NCI-H1694 treated with DMSO at 0.1 percent for 48 hours (cell line): ENCODE measurements around the gene ANKRD44.
"Not testable (repeated sequence)": the region's sequence is repeated elsewhere in the genome, so short reads cannot be mapped to it uniquely, and the experiment has no call there.

ENCODE experiments used
- DNase-seq: peaks from one replicate; lab custom pipeline; 2025; lab: John Stamatoyannopoulos, UW

The ANKRD44 gene

DNA sequence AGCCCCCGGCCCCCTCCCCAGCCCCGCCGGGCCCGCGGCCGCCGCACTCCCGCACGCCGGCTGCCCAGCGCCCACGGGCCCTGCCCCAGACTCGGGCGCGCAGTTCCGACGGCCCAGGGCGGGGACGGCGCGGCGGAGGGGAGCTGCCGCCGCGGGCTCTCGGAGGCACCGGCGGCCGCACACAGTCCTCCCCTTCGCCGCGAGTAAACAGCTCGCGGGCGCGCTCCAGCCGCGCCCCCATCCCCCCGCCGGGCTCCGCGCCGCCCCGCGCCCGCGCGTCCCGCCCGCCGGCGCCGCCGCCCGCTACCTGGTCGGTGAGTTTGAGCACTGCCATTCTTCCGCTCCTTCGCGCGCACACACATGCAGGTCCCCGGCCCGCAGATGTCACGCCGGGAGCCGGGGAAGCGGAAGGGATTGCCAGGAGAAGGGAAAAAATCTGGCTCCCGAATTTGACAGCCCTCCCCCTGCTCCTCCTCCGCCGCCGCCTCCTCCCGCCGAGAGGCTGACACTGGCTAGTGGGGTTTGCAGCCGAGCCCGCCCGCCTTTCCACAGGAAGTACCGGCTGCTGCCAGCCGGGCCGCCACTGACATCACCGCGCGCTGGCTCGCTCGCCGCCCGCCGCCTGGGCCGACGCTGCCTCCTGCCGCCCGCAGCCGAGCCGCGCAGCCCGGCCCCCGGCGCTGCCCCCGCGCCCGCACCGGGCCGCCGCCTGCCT, at the start of gene ANKRD44:
ANKRD44 (minus strand) TSS at position 510 of the 715 bp plus-strand sequence; CDS start at position 334, 176 bp downstream.
- peak; percentile 76 for DNase-seq

DNA sequence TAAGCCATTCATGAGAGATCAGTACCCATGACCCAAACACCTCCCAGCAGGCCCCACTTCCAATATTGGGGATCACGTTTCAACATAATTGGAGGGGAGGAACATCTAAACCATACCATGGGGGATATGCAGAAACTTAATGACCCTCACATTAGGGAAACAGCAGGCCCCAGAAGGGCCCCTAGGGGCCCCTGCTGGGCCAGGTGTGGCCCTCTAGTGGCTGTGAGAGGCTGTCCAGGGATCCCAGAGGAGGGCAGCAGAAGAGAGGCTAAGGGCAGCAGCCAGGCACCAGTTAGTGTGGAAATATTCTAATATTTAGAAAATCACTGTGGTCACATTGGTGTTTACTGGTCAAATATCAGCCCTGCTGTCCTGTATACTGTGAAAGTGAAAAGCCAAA, 49.3 kb upstream of the ANKRD44 start:
- DNase-seq = no peak

DNA sequence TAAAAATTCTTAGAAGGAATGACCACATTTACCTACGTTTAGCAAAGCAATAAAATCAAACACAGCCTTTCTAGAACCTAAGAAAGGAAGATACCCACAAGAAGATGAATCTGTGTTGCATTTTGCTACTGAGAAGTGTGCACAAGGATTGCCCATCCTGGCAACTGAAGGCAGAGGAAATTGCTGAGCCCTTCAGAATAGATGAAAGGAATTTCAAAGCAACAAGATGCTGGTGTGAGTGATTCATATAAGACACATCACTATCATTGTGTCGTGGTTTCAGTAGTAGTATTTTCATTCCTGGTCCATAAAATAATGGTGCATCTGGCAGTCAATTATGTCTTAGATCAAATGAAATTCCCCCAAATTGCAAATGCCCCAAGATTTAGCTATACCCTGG, 48.4 kb upstream of the ANKRD44 start:
- DNase-seq = no peak

DNA sequence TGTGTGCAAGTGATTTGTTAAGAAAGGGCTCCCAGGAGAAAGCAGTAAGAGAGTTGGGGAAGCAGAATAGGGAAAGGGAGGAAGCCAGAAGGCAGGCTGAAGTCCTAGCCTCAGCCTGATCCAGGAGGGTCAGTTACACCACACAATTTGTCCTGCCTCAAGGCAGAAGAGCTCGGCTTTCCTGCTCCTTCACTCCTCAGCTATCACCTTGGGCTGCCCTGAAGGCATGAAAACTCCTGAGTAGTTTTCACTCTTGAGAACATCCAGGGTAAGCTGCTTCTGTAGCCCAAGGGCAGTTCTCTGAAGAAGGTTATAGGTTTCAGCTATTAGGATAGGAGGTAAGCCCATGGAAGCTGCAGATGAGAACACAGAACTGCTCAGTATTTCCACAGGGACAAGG, 47.4 kb upstream of the ANKRD44 start:
- DNase-seq = no peak

DNA sequence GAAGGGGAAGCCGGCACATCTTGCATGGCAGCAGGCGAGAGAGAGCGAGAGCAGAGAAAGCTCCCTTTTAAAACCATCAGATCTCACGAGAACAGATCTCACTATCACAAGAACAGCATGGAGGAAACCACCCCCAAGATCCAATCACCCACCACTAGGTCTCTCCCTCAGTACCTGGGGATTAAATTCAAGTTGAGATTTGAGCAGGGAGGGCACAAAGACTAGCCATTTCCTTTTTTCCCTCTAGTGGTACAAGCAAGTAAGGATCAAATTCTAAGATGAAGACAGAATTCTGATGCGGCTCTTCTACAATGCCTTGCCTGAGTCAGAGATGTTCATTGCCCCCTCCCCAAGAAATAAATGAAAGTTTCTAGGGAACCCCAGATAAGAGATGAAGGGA, 45.6 kb upstream of the ANKRD44 start:
- DNase-seq = no peak

DNA sequence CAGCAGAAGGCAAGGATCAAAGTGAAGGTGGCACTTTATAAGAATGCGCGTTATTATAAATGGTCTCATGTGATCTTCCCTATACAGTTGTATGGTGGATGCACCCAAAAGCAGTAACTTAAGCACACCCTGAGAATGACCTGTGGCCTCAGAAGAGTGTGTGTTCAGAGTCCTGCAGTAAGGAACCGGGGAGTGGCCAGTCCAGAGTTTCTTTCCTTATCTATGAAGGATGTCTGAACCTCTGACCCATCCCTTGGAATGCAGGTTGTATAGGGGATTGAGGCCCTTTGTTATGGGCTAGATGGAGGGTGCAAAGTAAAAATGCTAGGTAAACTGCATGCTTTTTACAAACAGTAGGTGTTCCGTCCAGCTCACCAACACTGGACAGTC, 43.6 kb upstream of the ANKRD44 start:
- DNase-seq = no peak

DNA sequence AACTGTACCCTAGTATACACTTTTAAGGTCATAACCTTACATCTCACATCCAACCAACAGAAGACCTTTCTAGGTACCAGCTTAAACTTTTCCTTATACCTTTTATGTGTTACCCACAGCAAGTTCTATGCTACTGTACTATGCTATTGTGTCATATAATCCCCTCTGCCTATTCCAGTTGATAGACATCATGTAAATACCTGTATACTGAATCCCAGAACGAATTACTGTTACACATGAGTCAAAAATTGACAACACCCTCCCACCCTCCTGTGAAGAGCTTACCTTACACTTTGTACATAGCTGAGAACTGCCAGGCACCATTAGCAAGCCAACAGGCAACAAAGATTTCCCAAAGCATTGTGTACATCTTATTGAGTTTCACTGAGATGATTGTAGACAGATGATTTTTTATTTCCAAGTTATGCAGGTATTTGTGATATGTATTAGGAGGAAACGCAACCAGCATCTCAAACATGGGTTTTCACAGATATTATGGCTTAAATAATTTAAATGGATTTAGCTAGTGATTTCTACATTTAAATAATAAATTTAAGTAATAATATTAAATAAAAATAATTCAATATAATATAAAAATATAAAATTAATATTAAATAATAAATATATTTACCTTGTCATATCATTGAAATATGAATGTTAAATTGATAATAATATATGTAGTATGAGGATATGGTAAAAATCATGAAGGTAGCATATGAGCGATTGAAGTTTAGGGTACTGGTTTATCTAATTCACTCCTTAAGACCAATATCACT, 43.0 kb upstream of the ANKRD44 start:
- DNase-seq = no peak

DNA sequence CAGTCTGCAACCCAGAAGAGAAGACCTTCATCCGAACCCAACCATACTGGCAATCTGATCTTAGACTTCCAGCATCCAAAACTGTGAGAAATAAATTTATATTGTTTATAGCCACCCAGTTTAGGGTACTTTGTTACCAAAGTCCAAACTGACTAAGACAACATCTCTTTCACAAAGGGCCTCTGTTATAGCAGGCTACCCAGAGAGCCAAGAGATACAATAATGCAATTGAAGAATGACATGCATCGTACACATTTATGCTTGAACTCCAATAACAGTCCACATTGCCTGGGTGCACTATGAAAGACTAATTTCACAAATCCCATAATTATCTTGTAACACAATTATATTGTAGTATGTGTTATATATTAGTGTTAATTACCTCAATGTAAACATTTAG, 39.1 kb upstream of the ANKRD44 start:
- DNase-seq = no peak

DNA sequence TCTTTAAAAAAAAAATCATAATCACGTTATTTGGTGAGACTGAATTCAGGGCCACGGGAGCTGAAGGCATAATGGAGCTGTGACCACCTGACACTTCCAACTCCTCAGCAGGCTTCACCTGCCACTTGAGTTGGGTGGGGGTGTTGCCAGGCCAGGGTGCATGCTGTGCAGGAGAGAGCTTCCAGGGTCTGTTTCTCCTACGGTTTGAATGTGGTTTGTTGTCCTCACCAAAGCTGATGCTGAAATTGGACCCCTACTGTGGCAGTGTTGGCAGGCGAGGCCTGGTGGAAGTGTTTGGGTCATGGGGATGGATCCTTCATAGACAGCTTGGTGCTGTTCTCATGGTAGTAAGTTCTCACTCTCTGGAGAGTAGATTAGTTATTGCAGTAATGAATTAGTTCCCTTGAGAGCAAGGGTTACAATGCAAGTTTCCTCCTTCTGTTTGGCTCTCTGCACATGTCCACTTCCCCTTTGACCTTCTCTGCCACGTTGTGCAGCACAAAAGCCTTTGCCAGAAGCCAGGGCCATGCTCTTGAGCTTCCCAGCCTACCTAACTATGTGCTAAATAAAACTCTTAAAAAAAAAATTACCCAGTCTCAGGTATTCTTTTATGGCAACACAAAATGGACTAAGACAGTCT, 38.3 kb upstream of the ANKRD44 start:
- DNase-seq = no peak

DNA sequence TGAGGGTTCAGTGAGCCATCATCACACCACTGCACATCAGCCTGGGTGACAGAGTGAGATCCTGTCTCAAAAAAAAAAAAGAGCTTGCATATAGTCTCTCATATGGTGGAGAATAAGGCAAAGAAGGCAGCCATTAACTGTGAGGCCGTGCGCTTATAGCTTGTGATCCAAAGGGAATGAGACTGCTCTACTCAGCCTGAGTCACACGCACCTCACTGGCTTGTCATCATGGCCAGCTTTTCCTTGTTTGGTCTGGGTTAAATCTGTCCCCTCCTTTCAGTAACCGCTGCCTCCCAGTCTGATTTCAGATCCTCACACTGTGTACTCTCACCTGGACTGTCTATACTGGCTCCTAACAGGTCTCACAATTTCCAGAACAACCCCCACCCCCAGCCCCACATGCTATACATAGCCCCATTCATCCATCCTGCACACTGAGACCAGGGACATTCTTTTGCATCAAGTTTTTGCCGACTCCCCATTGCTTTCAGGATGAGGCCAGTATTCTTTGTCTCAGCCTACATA, 35.3 kb upstream of the ANKRD44 start:
- no peak for DNase-seq

DNA sequence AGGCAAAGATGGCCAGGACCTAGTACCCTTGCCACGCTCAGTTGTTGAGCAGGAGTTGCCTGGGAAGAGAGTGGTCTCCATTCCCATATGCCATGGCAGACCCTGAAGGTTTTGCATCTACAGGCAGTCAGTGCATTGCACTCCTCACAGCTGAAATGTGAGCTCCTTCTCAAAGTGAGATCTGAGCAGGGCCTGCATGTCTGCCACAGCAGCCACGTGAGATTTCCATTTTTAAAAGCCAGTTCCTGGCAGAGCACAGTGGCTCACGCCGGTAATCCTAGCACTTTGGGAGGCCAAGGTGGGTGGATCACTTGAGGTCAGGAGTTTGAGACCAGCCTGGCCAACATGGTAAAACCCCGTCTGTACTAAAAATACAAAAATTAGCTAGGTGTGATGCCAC, 33.4 kb upstream of the ANKRD44 start:
- DNase-seq = not testable (repeated sequence)

DNA sequence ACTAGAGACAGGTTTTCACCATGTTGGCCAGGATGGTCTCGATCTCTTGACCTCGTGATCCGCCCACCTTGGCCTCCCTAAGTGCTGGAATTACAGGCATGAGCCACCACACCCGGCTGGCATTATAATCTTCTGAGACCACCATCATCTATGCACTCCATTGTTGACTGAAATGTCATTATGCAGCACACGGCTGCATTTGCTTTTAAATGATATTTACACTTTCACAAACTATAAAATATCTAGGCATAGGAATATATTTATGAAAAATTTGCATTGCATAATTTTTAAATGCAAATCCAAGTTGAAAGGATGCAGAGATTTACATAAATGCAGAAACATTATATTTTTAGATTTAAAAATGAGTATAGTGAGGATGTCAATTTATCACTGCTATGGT, 30.0 kb upstream of the ANKRD44 start:
- DNase-seq = no peak

DNA sequence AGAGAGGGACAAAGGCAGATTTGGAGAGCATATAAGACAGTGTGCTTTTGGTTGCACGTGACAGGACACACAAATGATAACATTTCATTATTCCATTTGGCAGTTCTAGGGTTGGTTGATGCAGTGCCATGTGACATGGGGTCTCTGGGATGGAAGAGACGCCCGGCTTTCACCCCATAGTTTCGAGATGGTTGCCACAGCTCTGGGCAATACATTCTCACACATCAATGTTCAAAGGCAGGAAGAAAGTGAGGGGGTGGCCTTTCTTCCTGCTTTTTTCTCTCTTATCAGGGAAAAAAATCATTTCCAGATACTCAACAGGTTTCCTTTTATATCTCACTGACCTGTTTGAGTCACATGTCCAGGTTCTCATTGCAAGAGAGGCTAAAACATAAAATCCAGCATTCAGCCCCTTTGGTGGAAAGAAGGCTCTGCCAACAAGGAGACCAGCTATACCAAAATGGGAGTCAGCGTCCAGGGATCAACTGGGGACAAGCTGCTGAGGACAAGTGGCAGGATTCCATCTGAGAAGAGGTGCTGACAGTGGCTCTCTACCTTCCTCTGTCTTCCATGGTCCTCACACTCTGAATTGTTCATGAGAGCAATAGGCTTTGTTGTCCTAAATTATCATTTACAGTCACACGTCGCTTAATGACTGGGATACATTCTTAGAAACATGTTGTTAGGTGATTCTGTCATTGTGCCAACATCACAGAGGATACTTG, 29.1 kb upstream of the ANKRD44 start:
- DNase-seq = no peak

DNA sequence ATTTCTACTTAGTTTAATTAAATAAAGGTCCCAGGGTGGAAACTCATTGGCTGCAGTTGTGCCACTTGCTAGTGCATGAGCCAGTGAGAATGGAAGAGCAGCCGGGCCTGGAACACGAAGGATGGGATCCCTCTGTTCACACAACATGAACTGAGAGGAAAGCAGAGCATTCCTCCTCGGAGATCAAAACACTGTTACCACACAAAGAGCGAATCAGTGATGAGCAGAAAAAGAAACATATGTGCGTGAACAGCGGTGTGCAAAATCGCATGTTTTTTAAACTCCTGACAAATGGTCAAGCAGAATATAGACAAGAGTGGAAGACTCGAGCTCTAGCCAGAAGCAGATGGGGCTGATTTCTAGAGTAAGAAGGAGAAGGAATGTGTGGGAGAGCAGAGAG, 28.4 kb upstream of the ANKRD44 start:
- DNase-seq = no peak

DNA sequence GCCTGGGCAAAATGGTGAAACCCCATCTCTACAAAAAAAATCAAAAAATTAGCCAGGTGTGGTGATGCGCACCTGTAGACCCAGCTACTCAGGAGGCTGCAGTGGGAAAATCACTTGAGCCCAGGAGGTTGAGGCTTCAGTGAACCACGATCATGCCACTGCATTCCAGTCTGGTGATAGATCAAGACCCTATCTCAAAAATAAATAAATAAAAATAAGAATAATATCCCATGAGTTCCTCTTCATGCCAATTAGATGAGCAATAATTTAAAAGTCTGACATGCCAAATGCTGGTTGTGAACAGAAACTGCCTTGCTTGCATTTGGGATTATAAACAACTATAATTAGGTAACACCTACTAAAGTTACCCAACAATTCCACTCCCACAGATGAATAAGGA, 22.1 kb upstream of the ANKRD44 start:
- no peak for DNase-seq

DNA sequence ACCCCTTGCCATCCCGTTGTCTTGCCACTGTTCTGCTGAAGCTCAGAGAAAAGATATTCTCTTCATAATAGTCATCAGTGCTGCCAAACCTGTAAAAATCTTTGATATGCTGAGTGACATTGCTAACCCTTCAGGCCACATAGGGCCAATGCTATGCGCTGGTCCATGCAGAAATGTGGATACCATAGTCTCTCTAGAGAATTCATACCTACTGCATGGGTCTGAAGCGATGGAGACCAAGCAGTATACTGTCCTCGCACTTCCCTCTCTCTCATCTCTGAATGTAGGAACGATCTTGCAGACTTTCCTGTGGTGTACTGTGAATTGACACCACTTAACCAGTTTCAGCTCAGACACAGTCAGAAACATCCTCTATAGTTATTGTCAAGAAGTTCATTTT, 17.9 kb upstream of the ANKRD44 start:
- DNase-seq = no peak

DNA sequence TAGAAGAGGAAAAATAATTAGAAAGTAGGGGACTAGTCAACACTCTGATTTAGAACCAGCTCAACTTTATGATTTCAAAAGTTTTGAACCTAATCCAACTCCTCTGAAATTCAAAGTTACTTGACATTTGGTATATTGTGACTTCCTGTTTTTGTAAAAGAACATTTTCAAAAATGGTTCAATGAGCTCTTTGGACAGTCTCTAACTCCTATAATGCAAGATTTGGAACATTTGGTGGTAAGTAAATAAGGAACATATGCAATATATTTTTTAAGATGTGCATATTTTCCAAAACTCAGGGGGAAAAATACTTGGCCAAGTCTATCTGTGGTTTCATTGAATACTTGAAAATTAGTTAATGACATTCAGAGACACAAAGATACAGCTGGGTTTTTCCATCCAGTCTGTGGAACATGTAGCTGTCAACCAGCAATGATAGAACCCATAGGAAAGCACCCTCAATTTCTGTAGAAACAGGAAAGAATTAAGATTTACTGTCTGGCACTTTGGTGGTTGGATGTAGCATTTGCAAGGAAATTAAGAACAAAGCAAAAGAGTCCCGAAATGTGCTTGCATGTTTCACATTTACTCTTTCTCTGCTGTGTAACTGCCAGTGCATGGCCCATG, 17.0 kb upstream of the ANKRD44 start:
- no peak for DNase-seq

DNA sequence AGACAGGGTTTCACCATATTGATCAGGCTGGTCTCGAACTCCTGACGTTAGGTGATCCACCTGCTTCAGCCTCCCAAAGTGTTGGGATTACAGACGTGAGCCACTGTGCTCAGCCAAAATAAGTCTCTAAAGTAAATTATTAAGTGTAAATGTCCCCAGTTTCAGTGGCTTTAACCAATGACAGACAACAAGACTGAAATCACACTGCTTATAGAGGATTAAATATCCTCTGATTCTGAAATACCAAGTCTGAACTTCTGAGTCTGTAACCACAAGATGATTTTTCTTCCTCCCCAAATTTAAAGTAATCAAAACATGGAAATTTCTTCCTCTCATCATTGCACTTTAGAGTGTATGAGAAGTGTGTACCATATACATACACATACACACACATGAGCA, 16.5 kb upstream of the ANKRD44 start:
- DNase-seq = no peak

DNA sequence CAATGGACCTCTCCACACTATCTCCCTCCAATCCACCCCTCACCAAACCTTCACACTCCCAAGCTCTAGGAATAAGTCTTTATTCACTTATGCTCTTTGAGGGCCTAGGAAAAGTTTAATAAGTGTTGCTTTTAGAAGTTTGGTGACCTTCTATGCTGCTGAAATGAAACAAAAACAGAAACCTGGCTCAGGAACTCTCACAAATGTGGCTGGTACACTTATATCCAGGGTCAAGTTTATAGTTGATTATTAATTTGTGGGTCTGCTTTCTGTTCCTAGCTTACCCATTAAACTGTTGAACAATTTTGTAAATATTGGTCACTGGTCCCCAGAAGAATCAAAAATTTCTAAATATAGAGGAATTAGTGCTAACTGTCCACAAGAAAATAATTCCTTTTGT, 14.2 kb upstream of the ANKRD44 start:
- DNase-seq = no peak

DNA sequence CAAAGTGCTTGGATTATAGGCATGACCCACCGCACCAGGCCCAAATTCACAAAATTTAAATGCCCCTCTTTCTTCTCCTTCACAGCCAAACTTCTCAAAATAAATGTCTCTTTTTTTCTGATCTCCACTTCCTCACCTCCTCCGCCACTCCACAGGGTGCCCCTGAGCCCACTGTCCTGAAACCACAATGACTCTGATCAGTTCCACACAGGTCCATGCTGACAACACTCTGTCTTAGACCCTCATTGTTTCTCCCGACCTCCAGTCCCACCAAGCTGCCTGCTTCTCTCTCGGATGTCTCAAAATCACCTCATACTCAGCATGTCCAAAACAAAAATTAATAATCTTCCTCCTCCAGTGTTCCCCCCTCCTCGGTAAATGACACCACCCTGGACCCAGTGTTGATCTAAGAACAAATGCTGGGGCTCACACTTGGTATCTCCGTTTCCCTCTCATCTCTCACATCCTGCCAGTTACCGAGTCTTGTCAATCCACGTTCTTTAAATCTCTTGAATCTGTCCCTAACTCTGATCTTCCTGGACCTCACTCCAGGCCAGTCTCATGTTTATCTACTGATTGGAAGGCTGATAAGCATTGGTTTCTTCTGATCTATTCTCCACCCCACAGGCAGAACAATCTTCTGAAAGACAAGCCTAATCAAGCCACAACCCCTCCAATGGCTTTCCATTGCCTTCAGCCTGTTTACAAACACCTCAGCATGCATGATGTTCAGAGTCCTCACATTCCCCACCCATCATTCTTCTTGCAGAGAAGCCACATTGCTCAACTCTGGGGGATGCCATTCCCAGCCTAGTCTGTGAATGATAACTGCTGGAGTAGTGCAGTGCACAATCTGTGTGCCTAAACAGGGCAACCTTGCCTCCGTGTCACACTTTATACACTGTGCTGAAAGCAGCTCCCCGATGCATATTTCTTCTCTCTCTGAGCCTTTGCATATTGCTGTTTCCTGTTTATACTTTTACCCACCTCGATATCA, 12.4 kb upstream of the ANKRD44 start:
- DNase-seq = no peak

DNA sequence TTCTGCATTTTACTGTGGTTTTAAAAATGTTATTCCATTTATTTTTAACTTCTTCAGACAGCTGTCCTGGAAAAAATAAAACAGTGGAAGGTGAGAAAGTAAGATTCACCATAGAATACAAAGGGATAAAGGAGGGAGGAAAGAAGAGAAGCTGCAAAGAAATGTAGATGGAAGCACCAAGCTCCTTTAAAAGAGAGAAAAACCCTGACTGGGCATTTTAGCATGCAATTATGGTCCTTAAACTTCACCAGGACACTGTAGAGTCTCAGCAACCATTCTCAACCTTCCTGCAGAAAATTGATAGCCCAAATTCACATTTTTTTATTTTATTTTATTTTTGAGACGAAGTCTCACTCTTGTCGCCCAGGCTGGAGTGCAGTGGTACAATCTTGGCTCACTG, 11.6 kb upstream of the ANKRD44 start:
- no peak for DNase-seq
